GM04504 (cell line): Measurements from ENCODE around the gene VWDE.

Experiments
- DNase-seq: peaks from one replicate; pipeline ENCODE4 v3.0.0-alpha.2; 2012; ENCODE audit warnings: low read depth

VWDE gene

GRCh38 chr7:12289996-12290395 lies 113.7 kb downstream of the VWDE start:
- no peak for DNase-seq

DNA sequence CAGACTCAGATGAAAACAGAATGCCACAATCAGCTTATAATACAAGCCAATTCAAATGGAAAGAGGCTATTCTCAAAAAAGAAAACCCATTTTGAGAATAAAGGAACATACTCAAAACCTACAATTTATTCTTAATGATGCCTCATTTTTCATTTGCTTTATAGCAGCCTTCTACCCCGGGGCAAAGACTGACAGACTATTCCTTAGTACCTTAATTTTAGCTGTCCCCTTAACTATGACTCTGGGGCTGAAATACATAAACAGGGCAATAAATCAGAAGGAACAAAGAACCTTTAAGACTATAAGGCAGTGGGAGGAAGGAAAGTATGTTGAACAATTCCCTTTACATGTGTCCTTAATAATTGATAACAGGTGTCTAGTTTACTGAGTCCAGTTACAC lies 115.8 kb downstream of the VWDE start:
- no peak for DNase-seq

DNA sequence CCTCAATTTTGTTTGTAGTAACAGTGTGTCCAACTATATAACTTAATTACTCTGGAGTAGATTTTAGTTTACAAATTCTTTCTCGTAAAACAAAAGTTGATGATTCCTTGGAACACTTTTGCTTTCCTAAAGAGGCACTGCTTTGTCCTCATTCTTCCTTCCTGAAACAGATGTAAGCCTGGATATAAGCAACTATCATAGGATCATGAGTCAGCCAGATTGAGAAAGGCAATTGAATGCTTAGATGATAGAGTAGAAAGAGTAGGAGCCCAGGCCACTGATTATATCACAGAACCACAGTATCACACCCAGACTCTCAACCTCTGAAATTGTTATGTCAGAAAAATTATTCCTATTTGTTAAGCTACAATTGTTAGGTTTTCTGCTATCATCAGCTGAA lies 122.6 kb downstream of the VWDE start:
- no peak for DNase-seq
